HG02981 (cell line): Measurements from ENCODE around the gene PITPNB.
A peak's percentile ranks its signal among the peaks of the same experiment; 100 is the strongest.

Experiments
- ATAC-seq: cut with Tn5 transposase; IDR thresholded peaks from one replicate; pipeline ENCODE4 v1.9.1; 2021; ENCODE audit warnings: mild to moderate bottlenecking, moderate library complexity; ENCODE audit not compliant: unreplicated experiment

The PITPNB gene

GRCh38 chr22:27881421-27881820 is 37.6 kb downstream of the PITPNB start:
- ATAC-seq: no peak

DNA sequence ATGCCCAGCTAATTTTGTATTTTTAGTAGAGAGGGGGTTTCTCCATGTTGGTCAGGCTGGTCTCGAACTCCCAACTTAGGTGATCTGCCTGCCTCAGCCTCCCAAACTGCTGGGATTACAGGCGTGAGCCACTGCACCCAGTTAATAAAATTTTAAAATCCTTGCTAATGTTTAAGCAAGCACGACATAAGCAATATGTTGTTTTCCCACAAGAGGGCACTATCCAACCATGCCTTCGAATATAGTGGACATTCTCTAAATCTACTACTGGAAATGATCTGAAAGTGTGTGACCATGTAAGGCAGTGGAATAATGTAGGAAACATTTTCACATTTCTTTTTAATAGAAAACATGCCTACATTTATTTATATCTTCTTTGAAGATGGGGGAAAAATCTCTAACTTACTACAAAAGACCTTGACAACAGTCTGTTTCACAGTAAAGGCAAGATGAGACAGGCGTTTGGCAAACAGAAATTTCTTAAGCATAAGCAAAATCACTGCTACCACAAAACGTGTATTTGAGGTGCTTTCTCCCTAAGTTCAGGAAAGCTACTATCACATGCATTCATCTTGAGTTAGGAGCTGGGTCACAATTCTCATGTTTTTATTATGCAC is 38.2 kb downstream of the PITPNB start:
- ATAC-seq: no peak

DNA sequence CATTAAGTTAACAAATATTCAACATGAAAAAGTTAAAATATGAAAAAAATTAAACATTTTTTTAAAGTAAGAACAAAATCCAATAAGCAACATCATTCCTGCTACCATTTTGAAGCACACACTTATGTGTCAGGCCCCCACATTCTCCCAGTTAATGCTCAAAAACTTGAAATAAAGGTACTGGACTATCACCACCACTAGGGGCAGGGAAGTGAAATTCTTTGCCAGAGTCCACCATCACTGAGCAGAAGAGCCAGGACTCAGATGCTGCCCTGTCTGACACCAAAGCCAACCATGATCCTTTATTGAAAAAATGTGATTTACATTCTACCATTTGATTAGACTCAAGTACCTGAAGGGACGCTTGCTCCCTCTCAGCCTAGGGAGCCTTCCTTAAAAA is 39.1 kb downstream of the PITPNB start:
- ATAC-seq: peak; percentile 56

DNA sequence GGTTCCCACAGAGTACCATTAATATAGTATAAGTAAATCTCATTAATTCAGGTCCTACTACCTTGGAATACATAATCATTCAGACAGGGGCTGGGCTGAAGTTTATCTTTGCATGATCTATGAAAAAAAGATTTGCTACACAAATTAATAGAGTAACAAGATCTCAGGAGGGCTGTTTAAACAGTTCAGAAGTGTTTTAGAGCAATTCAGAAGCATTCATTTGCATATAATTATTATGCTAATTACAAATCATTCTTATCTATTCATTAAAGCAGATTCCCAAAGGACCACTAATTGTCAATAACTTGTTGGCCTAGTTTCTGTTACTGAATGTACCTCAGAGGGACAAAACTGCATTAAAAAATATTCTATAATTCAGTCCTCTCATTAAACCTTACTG is 40.5 kb downstream of the PITPNB start:
- ATAC-seq: no peak

- no peak for ATAC-seq
These were observed 41.6 kb downstream of the PITPNB start for GRCh38 chr22:27877501-27877900.

GRCh38 chr22:27876684-27877083 is 42.4 kb downstream of the PITPNB start:
- no peak for ATAC-seq

GRCh38 chr22:27875951-27876350 is 43.1 kb downstream of the PITPNB start:
- ATAC-seq: no peak

DNA sequence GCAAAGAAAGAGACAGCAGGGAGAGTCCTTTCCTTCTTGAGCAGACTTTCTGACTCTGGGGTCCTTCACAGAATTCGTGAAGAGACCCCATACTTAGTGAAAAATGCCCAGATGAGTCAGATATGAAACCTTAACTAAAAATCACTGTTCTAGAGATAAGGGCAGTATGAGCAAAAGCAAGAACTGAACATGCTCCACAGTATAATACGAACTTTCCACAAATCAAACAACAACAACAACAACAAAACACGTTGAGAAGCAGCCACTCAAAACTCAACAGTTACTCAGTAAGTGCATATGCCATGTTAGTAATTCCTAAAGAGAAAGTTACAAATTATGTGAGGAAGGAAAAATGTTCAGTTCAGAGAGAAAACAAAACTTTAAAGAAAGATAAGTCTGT is 44.3 kb downstream of the PITPNB start:
- no peak for ATAC-seq

DNA sequence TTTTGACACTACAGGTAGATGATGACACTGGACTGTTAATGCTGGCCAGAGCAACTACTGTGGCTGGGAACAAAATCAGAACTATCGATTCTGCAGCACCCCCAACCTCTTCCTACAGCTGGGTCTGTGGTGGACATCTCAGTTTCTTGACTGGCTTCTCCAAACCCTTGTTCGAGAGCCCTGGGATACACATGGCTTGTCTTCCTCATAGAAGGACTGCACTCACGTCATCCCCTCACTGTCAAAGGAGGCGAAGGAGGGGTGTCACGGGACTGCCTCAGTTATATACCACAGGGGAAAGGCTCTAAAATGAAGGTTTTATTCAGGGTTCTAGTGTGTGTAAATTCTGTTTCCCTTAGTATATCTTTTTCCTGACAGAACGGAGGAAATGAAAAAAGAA is 44.9 kb downstream of the PITPNB start:
- ATAC-seq: no peak

DNA sequence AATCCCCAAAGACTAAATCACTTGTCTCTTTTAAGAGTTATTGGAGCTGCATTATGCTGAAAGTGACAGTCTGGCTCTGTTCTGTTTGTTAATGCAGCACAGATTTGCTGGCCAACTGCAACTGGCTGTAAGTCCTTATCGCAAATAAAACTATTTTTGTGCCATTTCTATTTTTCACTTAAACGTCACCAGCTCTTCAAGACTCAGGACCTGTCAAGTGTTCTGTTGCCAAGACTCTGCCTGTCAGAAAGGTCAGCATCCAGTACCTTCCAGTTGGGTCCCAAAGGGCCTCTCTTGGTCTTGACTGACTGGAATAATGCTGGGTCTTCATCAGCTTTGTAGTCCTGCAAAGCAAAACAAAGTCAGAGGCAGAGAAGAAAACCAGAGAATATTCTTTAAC is 45.6 kb downstream of the PITPNB start:
- ATAC-seq: no peak

- no peak for ATAC-seq
These were observed 46.6 kb downstream of the PITPNB start for GRCh38 chr22:27872488-27872887.

- no peak for ATAC-seq
These were observed 47.6 kb downstream of the PITPNB start for GRCh38 chr22:27871306-27872014.

DNA sequence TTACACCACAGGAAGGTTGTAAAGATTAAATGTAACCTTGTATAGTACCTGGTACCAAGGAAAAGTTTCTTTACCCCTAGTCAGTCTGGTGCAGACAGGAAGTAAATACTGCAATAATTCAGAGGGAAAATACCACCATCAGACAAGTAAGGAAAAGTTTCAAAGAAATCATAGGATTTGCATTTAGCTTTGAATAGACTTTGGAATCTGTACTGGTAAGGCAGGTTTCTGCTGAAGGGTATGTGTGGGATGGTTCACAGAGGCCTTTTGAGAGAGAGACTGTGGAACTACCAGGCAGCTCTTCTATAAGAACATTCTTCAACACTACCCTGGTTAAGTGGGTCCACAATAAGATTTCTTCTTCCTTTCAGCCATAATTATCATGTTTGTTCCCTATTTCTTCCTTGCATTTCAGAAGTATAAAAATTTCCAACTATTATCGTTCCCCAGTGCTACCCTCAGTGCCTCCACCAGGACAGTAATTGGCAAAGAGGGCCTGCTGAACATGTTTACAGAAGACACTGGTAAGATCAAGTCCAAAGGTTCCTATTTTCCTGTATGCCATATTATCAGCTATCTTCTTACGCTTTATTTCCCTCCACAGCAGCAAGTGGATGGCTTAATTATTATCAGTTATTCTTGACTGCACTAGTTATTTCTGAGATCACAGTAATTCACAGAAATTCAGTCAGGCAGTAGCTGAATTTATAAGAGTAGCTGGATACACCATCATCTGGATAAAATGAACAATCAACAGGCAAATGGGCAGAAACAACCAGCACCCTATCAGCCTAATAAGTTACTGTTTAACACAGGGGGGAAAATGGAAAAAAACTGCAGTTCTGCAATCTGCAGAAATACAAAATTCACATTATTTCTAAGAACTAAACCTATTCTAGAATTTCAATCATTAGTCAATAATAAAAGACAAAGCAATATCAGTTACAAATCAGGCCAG is 48.5 kb downstream of the PITPNB start:
- ATAC-seq: no peak

GRCh38 chr22:27868732-27869282 is 50.2 kb downstream of the PITPNB start:
- no peak for ATAC-seq

- ATAC-seq: no peak
These were observed 50.9 kb downstream of the PITPNB start for GRCh38 chr22:27867953-27868731.

DNA sequence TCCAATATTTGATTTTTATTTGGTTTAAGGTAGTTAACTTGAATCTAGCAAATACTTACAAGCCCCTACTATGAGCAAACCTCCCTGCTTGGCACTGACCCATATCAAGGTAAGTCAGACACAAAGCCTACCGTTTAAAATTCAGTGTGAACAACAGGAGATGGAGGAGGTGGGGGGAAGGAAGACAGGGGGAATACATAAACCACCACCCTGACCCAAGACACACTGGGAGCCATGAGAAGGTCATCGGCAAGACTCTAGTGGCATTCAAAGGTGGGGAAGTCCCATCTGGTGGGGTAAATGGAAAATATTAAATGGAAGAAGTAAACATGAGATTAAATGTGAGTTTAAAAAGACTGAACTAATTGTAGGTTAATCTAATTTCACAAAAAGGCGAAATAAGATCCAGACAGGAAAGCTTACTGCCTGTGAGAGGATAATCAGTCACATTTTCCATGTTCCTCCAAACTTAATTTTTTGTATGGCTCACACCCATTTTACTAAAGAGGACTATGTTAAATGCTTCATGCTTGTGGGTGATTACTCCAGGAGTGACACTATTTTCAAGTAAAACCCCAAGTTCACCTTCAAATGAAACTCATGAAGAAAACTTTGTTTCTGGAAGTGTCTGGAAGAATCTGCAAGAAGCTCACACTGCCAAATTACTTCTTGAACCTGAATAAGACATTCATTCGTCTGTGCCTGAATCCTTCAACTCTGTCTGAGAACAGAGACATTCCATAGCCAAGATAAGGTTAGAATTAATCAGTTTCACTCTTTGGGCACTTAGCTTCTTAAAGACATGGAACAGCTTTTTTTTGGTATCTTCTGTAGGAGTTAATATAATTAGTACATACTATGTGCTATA is 51.7 kb downstream of the PITPNB start:
- no peak for ATAC-seq

DNA sequence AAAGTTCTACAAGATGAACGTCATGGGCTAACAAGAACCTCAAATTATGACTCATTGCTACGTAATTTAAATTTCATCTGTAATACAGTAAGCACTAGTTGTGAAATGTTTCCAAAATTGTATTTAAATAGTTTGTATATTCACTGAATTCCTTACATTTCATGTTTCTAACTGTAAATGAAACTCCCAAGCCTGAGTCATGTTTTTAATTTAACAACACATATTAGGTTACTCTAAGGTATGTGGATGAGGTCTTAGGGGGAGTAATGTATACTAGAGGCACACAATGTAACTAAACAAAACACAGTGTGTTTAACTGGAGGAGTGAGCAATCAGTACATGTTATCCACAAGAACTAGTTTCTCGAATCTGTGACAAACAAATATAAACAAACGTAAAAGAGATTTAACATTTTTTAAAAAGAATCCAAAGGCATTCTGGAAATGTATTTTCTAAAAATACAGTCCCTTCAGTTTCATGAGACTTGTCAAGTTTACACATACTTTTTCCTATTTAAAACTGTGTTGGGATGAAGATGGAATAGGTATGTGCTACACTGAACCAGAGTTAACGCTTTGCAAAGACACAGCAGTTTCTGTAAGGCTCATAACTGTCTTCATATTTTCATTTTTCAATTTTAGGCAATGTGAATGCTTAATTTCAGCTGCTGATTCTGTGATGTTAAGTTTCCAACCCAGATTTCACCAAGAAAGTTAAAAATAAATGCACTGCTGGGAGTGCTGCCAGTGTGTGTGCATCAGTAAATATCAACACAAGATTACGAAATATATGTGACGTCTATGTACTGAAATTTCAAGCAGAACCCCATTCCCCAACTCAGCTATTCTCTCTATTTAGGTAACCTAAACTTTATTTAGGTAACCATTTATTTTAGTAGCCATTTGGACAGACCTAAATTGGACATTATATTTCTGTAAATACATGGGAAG is 52.6 kb downstream of the PITPNB start:
- no peak for ATAC-seq

- ATAC-seq: no peak
These were observed 53.6 kb downstream of the PITPNB start for GRCh38 chr22:27865496-27865895.

- no peak for ATAC-seq
These were observed 55.5 kb downstream of the PITPNB start for GRCh38 chr22:27863556-27863955.
